Left ventricle myocardium inferior (tissue), 1 donor: ENCODE measurements around the gene PET100. TPM values are rescaled to one million over a fixed set of nuclear protein-coding genes. Genes with fewer than 3 reads are reported as not detected.

Experiments used
- DNase-seq: peaks from one replicate; pipeline ENCODE4 v3.0.0-alpha.2; 2020
- H3K27ac ChIP-seq: fragments of 200-600 bp; replicated peaks from 2 replicates; pipeline ENCODE4 v1.8.0; 2021
- H3K27me3 ChIP-seq: fragments of 200-600 bp; 2 replicates; pipeline ENCODE4 v1.8.0; 2021; ENCODE audit warnings: low read depth
- H3K36me3 ChIP-seq: fragments of 200-600 bp; 2 replicates; pipeline ENCODE4 v1.8.0; 2021
- H3K4me1 ChIP-seq: fragments of 200-600 bp; 2 replicates; pipeline ENCODE4 v1.8.0; 2021
- H3K4me3 ChIP-seq: fragments of 200-600 bp; 2 replicates; pipeline ENCODE4 v1.8.0; 2021; ENCODE audit warnings: mild to moderate bottlenecking, moderate library complexity
- H3K9me3 ChIP-seq: fragments of 200-600 bp; replicated peaks from 2 replicates; pipeline ENCODE4 v1.8.0; 2021
- CTCF ChIP-seq: fragments of 200-600 bp; IDR thresholded peaks from 2 replicates; pipeline ENCODE4 v1.8.0; 2021; ENCODE audit warnings: antibody characterized with exemption, mild to moderate bottlenecking, borderline replicate concordance
- intact Hi-C: fragments of 100-400 bp; cut with micrococcal nuclease; formaldehyde crosslinking; loops from one replicate; pipeline ENCODE4 v1.11.0; 2022
- total RNA-seq: library from RNA; stranded (reverse); fragmentation: NEBNext Ultra II Directional; extraction: Animal tissue kit (Norgen Biotek cat#: 25700); gene quantifications from one replicate; pipeline ENCODE4 v1.2.1, GENCODE V29; 2021
- donor health status: DM: no; HTN: yes; CAD: no; lungs with severe emphysema.

PET100 gene
- total RNA-seq, 1 donor from 2014 or later, result 197 TPM

GRCh38 chr19:7661744-7662538 is 32.3 kb downstream of the PET100 start:
- no peaks in the 10 kb centered on the region for H3K36me3 ChIP-seq
- H3K4me1 ChIP-seq, result no peaks in the 10 kb centered on the region
- no peaks in the 10 kb centered on the region for H3K9me3 ChIP-seq
- peaks cover 74% of the 10 kb centered on the region for H3K27me3 ChIP-seq
- TF ChIP-seq CTCF, result no peak
- no peak overlapping the region for H3K27ac ChIP-seq
- H3K4me3 ChIP-seq, result no peak overlapping the region
- intact Hi-C loops, result no loop called here
- DNase-seq, result no peak

- DNase-seq, result no peak
- H3K27me3 ChIP-seq, result peaks cover 81% of the 10 kb centered on the region
- H3K27ac ChIP-seq, result no peak overlapping the region
- no peak for TF ChIP-seq CTCF
- no peaks in the 10 kb centered on the region for H3K4me1 ChIP-seq
- intact Hi-C loops, result no loop called here
- H3K36me3 ChIP-seq, result no peaks in the 10 kb centered on the region
- H3K4me3 ChIP-seq, result no peak overlapping the region
- H3K9me3 ChIP-seq, result no peaks in the 10 kb centered on the region
Observed at GRCh38 chr19:7662657-7663056, 33.1 kb downstream of the PET100 start.

GRCh38 chr19:7663706-7664105 is 34.1 kb downstream of the PET100 start:
- no peak for DNase-seq
- H3K36me3 ChIP-seq, result no peaks in the 10 kb centered on the region
- peaks cover 84% of the 10 kb centered on the region for H3K27me3 ChIP-seq
- intact Hi-C loops, result no loop called here
- H3K4me3 ChIP-seq, result no peak overlapping the region
- no peaks in the 10 kb centered on the region for H3K9me3 ChIP-seq
- no peaks in the 10 kb centered on the region for H3K4me1 ChIP-seq
- H3K27ac ChIP-seq, result no peak overlapping the region
- no peak for TF ChIP-seq CTCF

- Histone ChIP-seq H3K27ac (no peak overlapping the region), H3K4me1 (no peaks in the 10 kb centered on the region), H3K4me3 (no peak overlapping the region), H3K9me3 (no peaks in the 10 kb centered on the region), H3K36me3 (no peaks in the 10 kb centered on the region), H3K27me3 (peaks cover 84% of the 10 kb centered on the region)
- intact Hi-C loops, result no loop called here
- no peak for DNase-seq
- TF ChIP-seq CTCF, result no peak
Observed at GRCh38 chr19:7665076-7665475, 35.5 kb downstream of the PET100 start.

- H3K4me1 ChIP-seq, result no peaks in the 10 kb centered on the region
- H3K4me3 ChIP-seq, result no peak within 1 kb of the TSS
- H3K27me3 ChIP-seq, result peaks cover 79% of the 10 kb centered on the region
- TF ChIP-seq CTCF, result no peak
- no peak within 1 kb of the TSS for H3K27ac ChIP-seq
- DNase-seq, result no peak
- H3K36me3 ChIP-seq, result no peaks in the 10 kb centered on the region
- H3K9me3 ChIP-seq, result peaks cover 3% of the 10 kb centered on the region
- intact Hi-C loops, result no loop called here
Observed at GRCh38 chr19:7668842-7669241, 39.2 kb downstream of the PET100 start, which contains the start of gene RETN. Gene RETN (plus strand): TSS chr19:7669049. CDS start chr19:7669327, 278 bp downstream.
